ENCODE data around the gene FAM222A.

FAM222A gene

DNA sequence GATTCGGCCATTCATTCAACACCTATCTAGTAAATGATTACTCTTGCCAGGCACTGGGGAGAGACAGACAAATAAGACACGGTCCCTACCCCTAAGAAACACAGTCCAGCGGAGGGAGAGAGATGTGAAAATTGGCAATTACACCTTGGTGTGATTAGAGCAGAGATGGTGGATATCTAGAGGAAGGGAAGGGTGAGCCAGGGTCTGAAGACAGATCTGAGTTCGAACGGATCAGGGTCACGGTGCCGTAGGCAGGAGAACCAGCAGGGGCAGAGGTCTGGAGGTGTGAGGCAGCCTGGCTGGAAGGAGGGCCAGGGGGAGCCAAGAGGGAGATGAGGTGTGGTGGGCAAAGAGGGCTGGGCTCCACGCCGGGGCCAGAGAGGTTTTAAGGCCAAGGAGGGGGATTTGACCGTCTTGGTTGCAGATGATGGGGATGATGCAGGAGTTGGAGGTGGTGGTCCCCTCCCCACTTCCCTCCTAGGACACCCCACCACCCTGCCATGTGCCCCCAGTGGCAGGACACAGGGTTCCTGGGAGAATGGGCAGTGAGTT, 27.1 kb downstream of the FAM222A start:
- Histone ChIP-seq H3K23ac (ENCODE audit: low read depth, low read length, poor library complexity) (no peak overlapping the region), H3K9ac (ENCODE audit: low read depth, low read length, poor library complexity) (no peak overlapping the region), H3K27me3 (ENCODE audit: control insufficient read depth in 3 of 3, insufficient read depth in 3 of 3, low read depth in 1 of 3, low read length in 3 of 3) (peaks cover 0 to 1% (median 0%) of the 10 kb centered on the region in 3 experiments), H3K36me3 (replicated peaks in 1 of 2; ENCODE audit: control insufficient read depth in 2 of 2, insufficient read depth in 2 of 2, low read length in 2 of 2) (no peaks in the 10 kb centered on the region), H4K91ac (ENCODE audit: low read depth, low read length, poor library complexity) (no peak overlapping the region), H3K9me3 (replicated peaks in 1 of 2; ENCODE audit: control insufficient read depth in 2 of 2, insufficient read depth in 1 of 2, low read depth in 1 of 2, low read length in 2 of 2) (no peaks in the 10 kb centered on the region), H3K4me1 (ENCODE audit: control insufficient read depth in 2 of 2, insufficient read depth in 1 of 2, low read depth in 1 of 2, low read length in 2 of 2) (peaks cover 3 to 30% of the 10 kb centered on the region in 2 donors), H3K27ac (replicated peaks; ENCODE audit: low read length) (no peak overlapping the region), H2AK5ac (ENCODE audit: low read depth, low read length) (no peak overlapping the region), H2BK5ac (ENCODE audit: low read length) (peak overlapping the region; percentile 44), H2BK12ac (ENCODE audit: low read length) (no peak overlapping the region), H3K4me3 (ENCODE audit: low read length in 2 of 2) (no peak overlapping the region), H3K79me1 (ENCODE audit: low read depth, low read length) (peaks cover 10% of the 10 kb centered on the region), H3K4ac (ENCODE audit: low read length) (no peak overlapping the region), H3K14ac (ENCODE audit: low read length) (no peak overlapping the region), H4K8ac (ENCODE audit: low read depth, low read length) (no peak overlapping the region), H3K4me2 (ENCODE audit: insufficient read depth, low read length, poor library complexity, severe bottlenecking) (no peak overlapping the region), H2BK120ac (ENCODE audit: low read depth, low read length) (no peak overlapping the region), H2AFZ (ENCODE audit: low read length) (no peak overlapping the region), H3K18ac (ENCODE audit: low read length) (no peak overlapping the region), H2BK15ac (ENCODE audit: low read length) (no peak overlapping the region)
- no peak for DNase-seq (ENCODE audit: low spot score)
- no CpG with 5 or more reads among the region's 10 CpGs for WGBS, 2 donors (ENCODE audit: extremely low coverage in 2 of 2, insufficient read length in 2 of 2, insufficient replicate concordance in 1 of 2)

GRCh38 chr12:109741286-109741969, 27.8 kb downstream of the FAM222A start:
- no peak overlapping the region for H4K8ac ChIP-seq (ENCODE audit: low read depth, low read length)
- peaks cover 7% of the 10 kb centered on the region for H3K79me1 ChIP-seq (ENCODE audit: low read depth, low read length)
- H3K4me3 ChIP-seq (ENCODE audit: low read length in 2 of 2), result no peak overlapping the region
- no peak overlapping the region for H3K18ac ChIP-seq (ENCODE audit: low read length)
- no peaks in the 10 kb centered on the region for H3K27me3 ChIP-seq (ENCODE audit: control insufficient read depth in 3 of 3, insufficient read depth in 3 of 3, low read depth in 1 of 3, low read length in 3 of 3)
- H3K23ac ChIP-seq (ENCODE audit: low read depth, low read length, poor library complexity), result no peak overlapping the region
- no peak overlapping the region for H2BK12ac ChIP-seq (ENCODE audit: low read length)
- H2BK120ac ChIP-seq (ENCODE audit: low read depth, low read length), result no peak overlapping the region
- no peak for DNase-seq (ENCODE audit: low spot score)
- no peak overlapping the region for H4K91ac ChIP-seq (ENCODE audit: low read depth, low read length, poor library complexity)
- no peak overlapping the region for H2AFZ ChIP-seq (ENCODE audit: low read length)
- H2BK5ac ChIP-seq (ENCODE audit: low read length), result peak overlapping the region; percentile 44
- H3K4me2 ChIP-seq (ENCODE audit: insufficient read depth, low read length, poor library complexity, severe bottlenecking), result no peak overlapping the region
- WGBS, 2 donors (ENCODE audit: extremely low coverage in 2 of 2, insufficient read length in 2 of 2, insufficient replicate concordance in 1 of 2), result no CpG with 5 or more reads among the region's 4 CpGs
- H2AK5ac ChIP-seq (ENCODE audit: low read depth, low read length), result peak overlapping the region; percentile 77
- no peak overlapping the region for H2BK15ac ChIP-seq (ENCODE audit: low read length)
- H3K14ac ChIP-seq (ENCODE audit: low read length), result no peak overlapping the region
- H3K4ac ChIP-seq (ENCODE audit: low read length), result no peak overlapping the region
- H3K27ac ChIP-seq (replicated peaks; ENCODE audit: low read length), result no peak overlapping the region
- H3K9ac ChIP-seq (ENCODE audit: low read depth, low read length, poor library complexity), result no peak overlapping the region
- H3K9me3 ChIP-seq (replicated peaks in 1 of 2; ENCODE audit: control insufficient read depth in 2 of 2, insufficient read depth in 1 of 2, low read depth in 1 of 2, low read length in 2 of 2), result no peaks in the 10 kb centered on the region
- no peaks in the 10 kb centered on the region for H3K36me3 ChIP-seq (replicated peaks in 1 of 2; ENCODE audit: control insufficient read depth in 2 of 2, insufficient read depth in 2 of 2, low read length in 2 of 2)
- H3K4me1 ChIP-seq (ENCODE audit: control insufficient read depth in 2 of 2, insufficient read depth in 1 of 2, low read depth in 1 of 2, low read length in 2 of 2), result peaks cover under 1 to 25% of the 10 kb centered on the region in 2 donors

GRCh38 chr12:109741970-109742703, 28.5 kb downstream of the FAM222A start:
- H3K23ac ChIP-seq (ENCODE audit: low read depth, low read length, poor library complexity), result no peak overlapping the region
- H4K8ac ChIP-seq (ENCODE audit: low read depth, low read length), result no peak overlapping the region
- H3K27ac ChIP-seq (replicated peaks; ENCODE audit: low read length), result no peak overlapping the region
- peaks cover 6% of the 10 kb centered on the region for H3K79me1 ChIP-seq (ENCODE audit: low read depth, low read length)
- H3K4me2 ChIP-seq (ENCODE audit: insufficient read depth, low read length, poor library complexity, severe bottlenecking), result no peak overlapping the region
- no peak overlapping the region for H3K4ac ChIP-seq (ENCODE audit: low read length)
- H2AK5ac ChIP-seq (ENCODE audit: low read depth, low read length), result no peak overlapping the region
- no peak overlapping the region for H2BK5ac ChIP-seq (ENCODE audit: low read length)
- H2AFZ ChIP-seq (ENCODE audit: low read length), result no peak overlapping the region
- H3K4me1 ChIP-seq (ENCODE audit: control insufficient read depth in 2 of 2, insufficient read depth in 1 of 2, low read depth in 1 of 2, low read length in 2 of 2), result peaks cover 0 to 20% of the 10 kb centered on the region in 2 donors
- H3K14ac ChIP-seq (ENCODE audit: low read length), result no peak overlapping the region
- H3K27me3 ChIP-seq (ENCODE audit: control insufficient read depth in 3 of 3, insufficient read depth in 3 of 3, low read depth in 1 of 3, low read length in 3 of 3), result no peaks in the 10 kb centered on the region
- DNase-seq (ENCODE audit: low spot score), result no peak
- peak overlapping the region; percentile 73 for H3K18ac ChIP-seq (ENCODE audit: low read length)
- H4K91ac ChIP-seq (ENCODE audit: low read depth, low read length, poor library complexity), result no peak overlapping the region
- H2BK12ac ChIP-seq (ENCODE audit: low read length), result no peak overlapping the region
- no peaks in the 10 kb centered on the region for H3K36me3 ChIP-seq (replicated peaks in 1 of 2; ENCODE audit: control insufficient read depth in 2 of 2, insufficient read depth in 2 of 2, low read length in 2 of 2)
- H3K9ac ChIP-seq (ENCODE audit: low read depth, low read length, poor library complexity), result no peak overlapping the region
- no peak overlapping the region for H2BK15ac ChIP-seq (ENCODE audit: low read length)
- H3K4me3 ChIP-seq (ENCODE audit: low read length in 2 of 2), result no peak overlapping the region
- no peak overlapping the region for H2BK120ac ChIP-seq (ENCODE audit: low read depth, low read length)
- no peaks in the 10 kb centered on the region for H3K9me3 ChIP-seq (replicated peaks in 1 of 2; ENCODE audit: control insufficient read depth in 2 of 2, insufficient read depth in 1 of 2, low read depth in 1 of 2, low read length in 2 of 2)
- no CpG with 5 or more reads among the region's 14 CpGs for WGBS, 2 donors (ENCODE audit: extremely low coverage in 2 of 2, insufficient read length in 2 of 2, insufficient replicate concordance in 1 of 2)
